MM.1S (cell line): ENCODE results near the gene MCUR1.
"Not testable (repeated sequence)": the region's sequence is repeated elsewhere in the genome, so short reads cannot be mapped to it uniquely, and the experiment has no call there.

Source experiments
- DNase-seq: peaks from one replicate; pipeline ENCODE4 v3.0.0-alpha.2; 2015
- H2AFZ ChIP-seq: fragments of 300-600 bp; sonication (generic); 2 replicates; pipeline ENCODE4 v1.6.0; 2016; ENCODE audit warnings: antibody characterized with exemption, low read length
- H3F3A ChIP-seq: fragments of 300-600 bp; sonication (generic); 2 replicates; pipeline ENCODE4 v1.6.1; 2016; ENCODE audit warnings: mild to moderate bottlenecking, antibody characterized with exemption, low read length, moderate library complexity, mixed read lengths; ENCODE audit not compliant: insufficient read depth
- H3K27ac ChIP-seq: fragments of 300-600 bp; sonication (generic); 2 replicates; pipeline ENCODE4 v1.5.1; 2016; ENCODE audit warnings: mild to moderate bottlenecking, low read length
- H3K27me3 ChIP-seq: fragments of 300-600 bp; sonication (generic); replicated peaks from 2 replicates; pipeline ENCODE4 v1.6.0; 2016; ENCODE audit warnings: low read length; ENCODE audit not compliant: insufficient read depth
- H3K36me3 ChIP-seq: fragments of 300-600 bp; sonication (generic); replicated peaks from 2 replicates; pipeline ENCODE4 v1.6.1; 2016; ENCODE audit warnings: mild to moderate bottlenecking, low read length, mixed read lengths; ENCODE audit not compliant: insufficient read depth
- H3K4me1 ChIP-seq: fragments of 300-600 bp; sonication (generic); 2 replicates; pipeline ENCODE4 v1.6.1; 2016; ENCODE audit warnings: low read length, mixed read lengths
- H3K4me2 ChIP-seq: fragments of 300-600 bp; sonication (generic); 2 replicates; pipeline ENCODE4 v1.6.0; 2016; ENCODE audit warnings: low read depth, low read length
- H3K4me3 ChIP-seq: fragments of 300-600 bp; sonication (generic); 2 replicates; pipeline ENCODE4 v1.5.1; 2016; ENCODE audit warnings: low read length, mixed read lengths
- H3K79me2 ChIP-seq: fragments of 300-600 bp; sonication (generic); 2 replicates; pipeline ENCODE4 v1.6.1; 2016; ENCODE audit warnings: mixed run types, low read length, mixed read lengths
- H3K9ac ChIP-seq: fragments of 300-600 bp; sonication (generic); 2 replicates; pipeline ENCODE4 v1.6.1; 2016; ENCODE audit warnings: low read length, mixed read lengths
- H3K9me2 ChIP-seq: fragments of 300-600 bp; sonication (generic); replicated peaks from 2 replicates; pipeline ENCODE4 v1.6.1; 2016; ENCODE audit warnings: mild to moderate bottlenecking, low read length, mixed read lengths; ENCODE audit not compliant: insufficient read depth
- H3K9me3 ChIP-seq: fragments of 300-600 bp; sonication (generic); replicated peaks from 2 replicates; pipeline ENCODE4 v1.6.1; 2016; ENCODE audit warnings: mild to moderate bottlenecking, low read length, mixed read lengths; ENCODE audit not compliant: insufficient read depth
- H4K20me1 ChIP-seq: fragments of 300-600 bp; sonication (generic); 2 replicates; pipeline ENCODE4 v1.6.1; 2016; ENCODE audit warnings: mild to moderate bottlenecking, low read length, moderate library complexity, mixed read lengths; ENCODE audit not compliant: insufficient read depth
- CTCF ChIP-seq: fragments of 300-600 bp; sonication (generic); IDR thresholded peaks from 2 replicates; pipeline ENCODE4 v1.5.1; 2016; ENCODE audit warnings: antibody characterized with exemption, low read length, mixed read lengths
- EZH2 ChIP-seq: fragments of 300-600 bp; sonication (generic); optimal IDR thresholded peaks from 2 replicates; pipeline ENCODE3; 2017; ENCODE audit warnings: low read depth, mild to moderate bottlenecking, antibody characterized with exemption, low read length, mixed read lengths
- EZH2phosphoT487 ChIP-seq: fragments of 300-600 bp; sonication (generic); IDR thresholded peaks from 2 replicates; pipeline ENCODE4 v1.6.1; 2018; ENCODE audit warnings: antibody characterized with exemption, low read length

Gene MCUR1

GRCh38 chr6:13814176-13814937, at the start of gene MCUR1:
Gene MCUR1, minus strand, starts transcription at chr6:13814557. Its CDS starts 128 bp downstream, at chr6:13814429.
- Histone ChIP-seq H3F3A (peaks cover 17% of the 10 kb centered on the region), H3K9me2 (no peaks in the 10 kb centered on the region), H4K20me1 (0 out of 2 replicates have a peak, but pooled peaks cover 4% of the 10 kb centered on the region), H3K79me2 (peaks cover 43% of the 10 kb centered on the region), H2AFZ (peak within 1 kb of the TSS; percentile 89), H3K9ac (peak within 1 kb of the TSS; percentile 87), H3K9me3 (no peaks in the 10 kb centered on the region), H3K4me1 (peaks cover 9% of the 10 kb centered on the region), H3K4me3 (peak within 1 kb of the TSS; percentile 96), H3K27ac (peak within 1 kb of the TSS; percentile 93), H3K36me3 (no peaks in the 10 kb centered on the region; the same call in 1 of the 2 replicates), H3K27me3 (no peaks in the 10 kb centered on the region), H3K4me2 (peak within 1 kb of the TSS; percentile 86)
- TF ChIP-seq EZH2 (no peak), CTCF (peak; percentile 16; the same call in 1 of the 2 replicates)
- DNase-seq, result peak; percentile 95

GRCh38 chr6:13863699-13864155, 49.4 kb upstream of the MCUR1 start:
- Histone ChIP-seq H3K27me3 (no peaks in the 10 kb centered on the region), H2AFZ (no peak overlapping the region), H4K20me1 (no peaks in the 10 kb centered on the region), H3K36me3 (no peaks in the 10 kb centered on the region), H3K9me3 (no peaks in the 10 kb centered on the region), H3K79me2 (no peaks in the 10 kb centered on the region), H3K4me3 (no peak overlapping the region), H3K4me2 (no peak overlapping the region), H3F3A (no peaks in the 10 kb centered on the region), H3K4me1 (no peaks in the 10 kb centered on the region; the same call in 1 of the 2 replicates), H3K9ac (no peak overlapping the region), H3K27ac (no peak overlapping the region), H3K9me2 (no peaks in the 10 kb centered on the region)
- DNase-seq, result no peak
- TF ChIP-seq EZH2phosphoT487 (no peak), EZH2 (no peak), CTCF (no peak)

- H3K36me3 ChIP-seq, H4K20me1 ChIP-seq, H3F3A ChIP-seq, H3K79me2 ChIP-seq, H3K9me3 ChIP-seq, H3K4me2 ChIP-seq, H3K4me1 ChIP-seq, H3K9me2 ChIP-seq, DNase-seq, H3K9ac ChIP-seq, H3K27me3 ChIP-seq, H3K27ac ChIP-seq, H2AFZ ChIP-seq, H3K4me3 ChIP-seq: not testable (repeated sequence)
These were observed 46.3 kb upstream of the MCUR1 start for GRCh38 chr6:13860556-13861185.
